WTC11 (cell line): ENCODE data around the gene ALK. TPM values are rescaled to one million over a fixed set of nuclear protein-coding genes. Genes with fewer than 3 reads are reported as not detected.

Experiments
- ATAC-seq: fragments of 200-7000 bp; cut with Tn5 transposase; 2 replicates; pipeline ENCODE4 v1.10.0; 2021; ENCODE audit warnings: mild to moderate bottlenecking, moderate library complexity
- CTCF ChIA-PET: fragments of 300-600 bp; sonication (Branson Sonifier 250); formaldehyde crosslinking; loops from one replicate; lab custom pipeline; 2021; ENCODE audit warnings: antibody characterized with exemption; lab: Charles Lee
- POLR2A ChIA-PET: fragments of 350-600 bp; sonication (Branson Sonifier 250); formaldehyde crosslinking; loops from one replicate; lab custom pipeline; 2021; ENCODE audit warnings: antibody characterized with exemption; lab: Charles Lee
- DNase-seq: peaks from one replicate; pipeline ENCODE4 v3.0.0; 2021; ENCODE audit warnings: low spot score
- H3K27ac Mint-ChIP-seq: 2 replicates; pipeline ENCODE4 v1.8.0; 2021; ENCODE audit warnings: mixed read lengths
- H3K27me3 Mint-ChIP-seq: 2 replicates; pipeline ENCODE4 v1.8.0; 2021; ENCODE audit warnings: low read depth, mild to moderate bottlenecking, moderate library complexity, mixed read lengths
- H3K36me3 Mint-ChIP-seq: 2 replicates; pipeline ENCODE4 v1.8.0; 2021; ENCODE audit warnings: mixed read lengths
- H3K4me1 Mint-ChIP-seq: 2 replicates; pipeline ENCODE4 v1.8.0; 2022; ENCODE audit warnings: mixed read lengths
- H3K4me3 Mint-ChIP-seq: 2 replicates; pipeline ENCODE4 v1.8.0; 2021; ENCODE audit warnings: mild to moderate bottlenecking, moderate library complexity, mixed read lengths
- H3K9me3 Mint-ChIP-seq: 2 replicates; pipeline ENCODE4 v1.8.0; 2021; ENCODE audit warnings: mixed read lengths
- E2F5 ChIP-seq: sonication (generic); formaldehyde crosslinking; IDR thresholded peaks from 2 replicates; pipeline ENCODE4 v1.8.1; 2022; ENCODE audit warnings: mild to moderate bottlenecking, moderate library complexity, missing genetic modification reagents
- ESRRA ChIP-seq: sonication (generic); formaldehyde crosslinking; IDR thresholded peaks from 2 replicates; pipeline ENCODE4 v1.8.1; 2022; ENCODE audit warnings: mild to moderate bottlenecking, missing genetic modification reagents, borderline replicate concordance
- FOXP1 ChIP-seq: sonication (generic); formaldehyde crosslinking; IDR thresholded peaks from 2 replicates; pipeline ENCODE4 v1.8.0; 2022; ENCODE audit warnings: missing genetic modification reagents, mild to moderate bottlenecking, moderate library complexity, borderline replicate concordance
- HMGA2 ChIP-seq: fragments of 250-450 bp; sonication (Bioruptor Pico); IDR thresholded peaks from 2 replicates; pipeline ENCODE4 v1.4.0; 2021; ENCODE audit warnings: mild to moderate bottlenecking, moderate library complexity
- JAZF1 ChIP-seq: fragments of 250-450 bp; sonication (Bioruptor Pico); IDR thresholded peaks from 2 replicates; pipeline ENCODE4 v1.9.0; 2021; ENCODE audit warnings: moderate library complexity, mild to moderate bottlenecking, inconsistent platforms
- MYBL2 ChIP-seq: sonication (generic); formaldehyde crosslinking; IDR thresholded peaks from 2 replicates; pipeline ENCODE4 v1.8.1; 2023; ENCODE audit warnings: mild to moderate bottlenecking, moderate library complexity, missing genetic modification reagents
- NFATC4 ChIP-seq: fragments of 250-450 bp; sonication (Bioruptor Pico); IDR thresholded peaks from 2 replicates; pipeline ENCODE4 v1.9.0; 2021; ENCODE audit warnings: mild to moderate bottlenecking
- NR1H2 ChIP-seq: sonication (generic); formaldehyde crosslinking; IDR thresholded peaks from 2 replicates; pipeline ENCODE4 v1.9.0; 2021; ENCODE audit warnings: mild to moderate bottlenecking, moderate library complexity, missing genetic modification reagents
- NR2C2 ChIP-seq: sonication (generic); formaldehyde crosslinking; IDR thresholded peaks from 2 replicates; pipeline ENCODE4 v1.8.0; 2022; ENCODE audit warnings: mild to moderate bottlenecking, missing genetic modification reagents
- OVOL2 ChIP-seq: fragments of 250-450 bp; sonication (Bioruptor Pico); IDR thresholded peaks from 2 replicates; pipeline ENCODE4 v1.9.0; 2021; ENCODE audit warnings: mild to moderate bottlenecking, borderline replicate concordance
- RELA ChIP-seq: sonication (generic); formaldehyde crosslinking; IDR thresholded peaks from 2 replicates; pipeline ENCODE4 v1.8.1; 2022; ENCODE audit warnings: missing genetic modification reagents, mild to moderate bottlenecking, borderline replicate concordance
- TEAD1 ChIP-seq: sonication (generic); formaldehyde crosslinking; IDR thresholded peaks from 2 replicates; pipeline ENCODE4 v1.8.0; 2022; ENCODE audit warnings: mild to moderate bottlenecking, missing genetic modification reagents
- TEAD4 ChIP-seq: sonication (generic); formaldehyde crosslinking; IDR thresholded peaks from 2 replicates; pipeline ENCODE4 v1.8.0; 2022; ENCODE audit warnings: mild to moderate bottlenecking, missing genetic modification reagents
- ZNF121 ChIP-seq: sonication (generic); formaldehyde crosslinking; IDR thresholded peaks from 2 replicates; pipeline ENCODE4 v1.8.0; 2023; ENCODE audit warnings: missing genetic modification reagents
- ZNF138 ChIP-seq: sonication (generic); formaldehyde crosslinking; conservative IDR thresholded peaks from 2 replicates; pipeline ENCODE4 v1.8.1; 2022; ENCODE audit warnings: mild to moderate bottlenecking, moderate library complexity, missing genetic modification reagents
- ZNF263 ChIP-seq: sonication (generic); formaldehyde crosslinking; IDR thresholded peaks from 2 replicates; pipeline ENCODE4 v1.8.1; 2022; ENCODE audit warnings: low read depth, mild to moderate bottlenecking, moderate library complexity, missing genetic modification reagents
- ZNF396 ChIP-seq: fragments of 250-450 bp; sonication (Bioruptor Pico); IDR thresholded peaks from 2 replicates; pipeline ENCODE4 v1.8.0; 2021; ENCODE audit warnings: mild to moderate bottlenecking, moderate library complexity, borderline replicate concordance
- total RNA-seq: library from RNA; stranded (reverse); gene quantifications from 3 replicates; pipeline ENCODE4 v1.2.3, GENCODE V29; 2021
- TF ChIP-seq, protein P1 (sequence below): fragments of 250-450 bp; sonication (Bioruptor Pico); conservative IDR thresholded peaks from 2 replicates; pipeline ENCODE4 v1.9.0; 2021; ENCODE audit warnings: mild to moderate bottlenecking
- TF ChIP-seq, protein P2 (sequence below): sonication (generic); formaldehyde crosslinking; IDR thresholded peaks from 2 replicates; pipeline ENCODE4 v1.8.0; 2023; ENCODE audit warnings: missing genetic modification reagents, mild to moderate bottlenecking, borderline replicate concordance
- TF ChIP-seq, protein P3 (sequence below): sonication (generic); formaldehyde crosslinking; IDR thresholded peaks from 2 replicates; pipeline ENCODE4 v1.8.1; 2022; ENCODE audit warnings: mild to moderate bottlenecking, missing genetic modification reagents, moderate library complexity, borderline replicate concordance
- TF ChIP-seq, protein P4 (sequence below): sonication (generic); formaldehyde crosslinking; IDR thresholded peaks from 2 replicates; pipeline ENCODE4 v1.8.1; 2023; ENCODE audit warnings: mild to moderate bottlenecking, missing genetic modification reagents, moderate library complexity
- TF ChIP-seq, protein P5 (sequence below): sonication (generic); formaldehyde crosslinking; IDR thresholded peaks from 2 replicates; pipeline ENCODE4 v1.8.1; 2022; ENCODE audit warnings: missing genetic modification reagents, borderline replicate concordance
- TF ChIP-seq, protein P6 (sequence below): sonication (generic); formaldehyde crosslinking; IDR thresholded peaks from 2 replicates; pipeline ENCODE4 v1.8.1; 2022; ENCODE audit warnings: low read depth, missing genetic modification reagents, borderline replicate concordance

The ALK gene
- total RNA-seq, 1 experiment from 2014 or later, result not detected

DNA sequence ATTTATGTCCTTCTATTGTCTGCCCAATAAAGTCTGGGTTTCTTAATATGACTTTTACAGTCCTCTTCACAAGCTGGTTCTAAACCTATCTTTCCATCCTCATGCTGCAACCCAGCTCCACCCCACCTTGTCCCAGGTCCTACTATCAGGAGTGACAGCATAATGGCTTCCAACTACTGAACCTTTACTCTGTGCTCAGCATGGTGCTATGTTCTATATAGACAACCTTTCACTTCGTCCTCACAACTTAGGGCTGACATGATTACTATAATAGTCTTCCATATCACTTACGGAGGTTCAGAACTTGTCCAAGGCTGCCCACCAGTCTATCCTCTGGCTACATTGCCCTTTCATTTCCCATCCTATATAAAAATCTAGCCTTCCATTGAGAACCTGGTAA, 256.8 kb downstream of the ALK start:
- Mint-ChIP-seq H3K27ac (no peak overlapping the region), H3K4me1 (no peaks in the 10 kb centered on the region), H3K9me3 (peaks cover 24% of the 10 kb centered on the region), H3K36me3 (no peaks in the 10 kb centered on the region), H3K4me3 (no peak overlapping the region), H3K27me3 (no peaks in the 10 kb centered on the region)
- ChIA-PET CTCF (no interaction called here), POLR2A (no interaction called here)
- ATAC-seq (no peak), DNase-seq (no peak)
- TF ChIP-seq NR1H2 (CRISPR knock-in tag) (no peak), ZNF396 (no peak), NFATC4 (CRISPR knock-in tag) (no peak), E2F5 (CRISPR knock-in tag) (no peak), RELA (CRISPR knock-in tag) (no peak), HMGA2 (CRISPR knock-in tag) (no peak), ESRRA (CRISPR knock-in tag) (no peak), JAZF1 (CRISPR knock-in tag) (no peak), TEAD1 (CRISPR knock-in tag) (no peak)
- TF ChIP-seq, protein P1, sequence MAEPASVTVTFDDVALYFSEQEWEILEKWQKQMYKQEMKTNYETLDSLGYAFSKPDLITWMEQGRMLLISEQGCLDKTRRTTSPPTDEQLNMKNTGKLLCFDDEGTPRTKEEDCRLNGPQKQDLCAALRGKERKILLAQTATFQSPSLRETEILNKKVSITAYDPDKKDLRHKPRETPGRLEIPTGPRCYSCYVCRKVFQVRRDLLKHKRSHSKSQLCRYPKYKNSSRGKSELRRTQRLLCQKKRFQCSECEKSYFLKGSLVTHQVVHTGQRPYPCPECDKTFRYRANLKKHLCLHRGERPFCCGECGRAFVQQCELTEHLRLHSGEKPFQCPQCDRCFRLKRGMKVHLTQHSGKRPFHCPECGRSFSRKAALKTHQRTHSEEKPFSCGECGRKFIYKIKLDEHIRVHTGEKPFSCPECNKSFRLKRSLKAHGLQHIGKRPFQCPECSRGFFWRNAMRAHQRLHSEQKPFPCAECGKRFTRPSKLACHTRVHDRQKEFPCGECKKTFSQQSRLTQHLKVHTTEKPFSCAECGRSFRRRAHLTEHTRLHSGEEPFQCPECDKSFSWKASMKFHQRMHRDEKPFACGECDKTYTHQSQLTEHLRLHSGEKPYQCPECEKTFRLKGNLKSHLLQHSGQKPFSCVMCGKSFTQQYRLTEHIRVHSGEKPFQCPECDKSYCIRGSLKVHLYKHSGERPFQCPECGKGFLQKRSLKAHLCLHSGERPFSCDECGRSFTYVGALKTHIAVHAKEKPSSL, result no peak
- TF ChIP-seq, protein P2, sequence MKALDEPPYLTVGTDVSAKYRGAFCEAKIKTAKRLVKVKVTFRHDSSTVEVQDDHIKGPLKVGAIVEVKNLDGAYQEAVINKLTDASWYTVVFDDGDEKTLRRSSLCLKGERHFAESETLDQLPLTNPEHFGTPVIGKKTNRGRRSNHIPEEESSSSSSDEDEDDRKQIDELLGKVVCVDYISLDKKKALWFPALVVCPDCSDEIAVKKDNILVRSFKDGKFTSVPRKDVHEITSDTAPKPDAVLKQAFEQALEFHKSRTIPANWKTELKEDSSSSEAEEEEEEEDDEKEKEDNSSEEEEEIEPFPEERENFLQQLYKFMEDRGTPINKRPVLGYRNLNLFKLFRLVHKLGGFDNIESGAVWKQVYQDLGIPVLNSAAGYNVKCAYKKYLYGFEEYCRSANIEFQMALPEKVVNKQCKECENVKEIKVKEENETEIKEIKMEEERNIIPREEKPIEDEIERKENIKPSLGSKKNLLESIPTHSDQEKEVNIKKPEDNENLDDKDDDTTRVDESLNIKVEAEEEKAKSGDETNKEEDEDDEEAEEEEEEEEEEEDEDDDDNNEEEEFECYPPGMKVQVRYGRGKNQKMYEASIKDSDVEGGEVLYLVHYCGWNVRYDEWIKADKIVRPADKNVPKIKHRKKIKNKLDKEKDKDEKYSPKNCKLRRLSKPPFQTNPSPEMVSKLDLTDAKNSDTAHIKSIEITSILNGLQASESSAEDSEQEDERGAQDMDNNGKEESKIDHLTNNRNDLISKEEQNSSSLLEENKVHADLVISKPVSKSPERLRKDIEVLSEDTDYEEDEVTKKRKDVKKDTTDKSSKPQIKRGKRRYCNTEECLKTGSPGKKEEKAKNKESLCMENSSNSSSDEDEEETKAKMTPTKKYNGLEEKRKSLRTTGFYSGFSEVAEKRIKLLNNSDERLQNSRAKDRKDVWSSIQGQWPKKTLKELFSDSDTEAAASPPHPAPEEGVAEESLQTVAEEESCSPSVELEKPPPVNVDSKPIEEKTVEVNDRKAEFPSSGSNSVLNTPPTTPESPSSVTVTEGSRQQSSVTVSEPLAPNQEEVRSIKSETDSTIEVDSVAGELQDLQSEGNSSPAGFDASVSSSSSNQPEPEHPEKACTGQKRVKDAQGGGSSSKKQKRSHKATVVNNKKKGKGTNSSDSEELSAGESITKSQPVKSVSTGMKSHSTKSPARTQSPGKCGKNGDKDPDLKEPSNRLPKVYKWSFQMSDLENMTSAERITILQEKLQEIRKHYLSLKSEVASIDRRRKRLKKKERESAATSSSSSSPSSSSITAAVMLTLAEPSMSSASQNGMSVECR (CRISPR knock-in tag), result no peak
- TF ChIP-seq, protein P3, sequence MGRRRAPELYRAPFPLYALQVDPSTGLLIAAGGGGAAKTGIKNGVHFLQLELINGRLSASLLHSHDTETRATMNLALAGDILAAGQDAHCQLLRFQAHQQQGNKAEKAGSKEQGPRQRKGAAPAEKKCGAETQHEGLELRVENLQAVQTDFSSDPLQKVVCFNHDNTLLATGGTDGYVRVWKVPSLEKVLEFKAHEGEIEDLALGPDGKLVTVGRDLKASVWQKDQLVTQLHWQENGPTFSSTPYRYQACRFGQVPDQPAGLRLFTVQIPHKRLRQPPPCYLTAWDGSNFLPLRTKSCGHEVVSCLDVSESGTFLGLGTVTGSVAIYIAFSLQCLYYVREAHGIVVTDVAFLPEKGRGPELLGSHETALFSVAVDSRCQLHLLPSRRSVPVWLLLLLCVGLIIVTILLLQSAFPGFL (CRISPR knock-in tag), result no peak
- TF ChIP-seq, protein P4, sequence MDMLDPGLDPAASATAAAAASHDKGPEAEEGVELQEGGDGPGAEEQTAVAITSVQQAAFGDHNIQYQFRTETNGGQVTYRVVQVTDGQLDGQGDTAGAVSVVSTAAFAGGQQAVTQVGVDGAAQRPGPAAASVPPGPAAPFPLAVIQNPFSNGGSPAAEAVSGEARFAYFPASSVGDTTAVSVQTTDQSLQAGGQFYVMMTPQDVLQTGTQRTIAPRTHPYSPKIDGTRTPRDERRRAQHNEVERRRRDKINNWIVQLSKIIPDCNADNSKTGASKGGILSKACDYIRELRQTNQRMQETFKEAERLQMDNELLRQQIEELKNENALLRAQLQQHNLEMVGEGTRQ, result no peak

DNA sequence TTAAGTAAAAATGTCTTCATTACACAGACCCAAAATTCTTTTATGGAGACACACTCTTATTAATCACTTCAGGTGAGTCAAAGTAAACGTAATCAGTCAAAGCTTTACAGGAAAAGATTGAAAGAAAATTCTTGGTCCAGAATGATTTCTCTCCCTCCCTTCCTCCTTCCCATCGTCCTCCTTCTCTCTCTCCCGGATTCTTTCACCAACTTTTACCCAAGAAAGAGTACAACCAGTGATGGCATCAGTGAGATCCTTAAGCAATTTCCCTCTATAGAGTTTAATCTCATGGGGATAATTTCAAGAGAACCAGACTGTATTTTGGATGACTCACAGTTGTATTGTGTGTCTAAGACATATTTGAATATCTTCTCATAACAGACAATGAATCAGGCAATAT, 258.1 kb downstream of the ALK start:
- Mint-ChIP-seq H3K4me1 (no peaks in the 10 kb centered on the region), H3K27me3 (no peaks in the 10 kb centered on the region), H3K9me3 (peaks cover 11% of the 10 kb centered on the region), H3K36me3 (no peaks in the 10 kb centered on the region), H3K27ac (no peak overlapping the region), H3K4me3 (no peak overlapping the region)
- ATAC-seq (no peak), DNase-seq (no peak)
- ChIA-PET CTCF (no interaction called here), POLR2A (no interaction called here)
- TF ChIP-seq JAZF1 (CRISPR knock-in tag), result no peak
- TF ChIP-seq TEAD4 (CRISPR knock-in tag), result no peak
- no peak for TF ChIP-seq NR2C2
- TF ChIP-seq ZNF121 (CRISPR knock-in tag), result no peak
- TF ChIP-seq ZNF138 (CRISPR knock-in tag), result no peak
- TF ChIP-seq, protein P5, sequence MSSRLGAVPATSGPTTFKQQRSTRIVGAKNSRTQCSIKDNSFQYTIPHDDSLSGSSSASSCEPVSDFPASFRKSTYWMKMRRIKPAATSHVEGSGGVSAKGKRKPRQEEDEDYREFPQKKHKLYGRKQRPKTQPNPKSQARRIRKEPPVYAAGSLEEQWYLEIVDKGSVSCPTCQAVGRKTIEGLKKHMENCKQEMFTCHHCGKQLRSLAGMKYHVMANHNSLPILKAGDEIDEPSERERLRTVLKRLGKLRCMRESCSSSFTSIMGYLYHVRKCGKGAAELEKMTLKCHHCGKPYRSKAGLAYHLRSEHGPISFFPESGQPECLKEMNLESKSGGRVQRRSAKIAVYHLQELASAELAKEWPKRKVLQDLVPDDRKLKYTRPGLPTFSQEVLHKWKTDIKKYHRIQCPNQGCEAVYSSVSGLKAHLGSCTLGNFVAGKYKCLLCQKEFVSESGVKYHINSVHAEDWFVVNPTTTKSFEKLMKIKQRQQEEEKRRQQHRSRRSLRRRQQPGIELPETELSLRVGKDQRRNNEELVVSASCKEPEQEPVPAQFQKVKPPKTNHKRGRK (CRISPR knock-in tag), result no peak
- TF ChIP-seq ESRRA (CRISPR knock-in tag), result no peak
- TF ChIP-seq ZNF263 (CRISPR knock-in tag), result no peak
- TF ChIP-seq, protein P6, sequence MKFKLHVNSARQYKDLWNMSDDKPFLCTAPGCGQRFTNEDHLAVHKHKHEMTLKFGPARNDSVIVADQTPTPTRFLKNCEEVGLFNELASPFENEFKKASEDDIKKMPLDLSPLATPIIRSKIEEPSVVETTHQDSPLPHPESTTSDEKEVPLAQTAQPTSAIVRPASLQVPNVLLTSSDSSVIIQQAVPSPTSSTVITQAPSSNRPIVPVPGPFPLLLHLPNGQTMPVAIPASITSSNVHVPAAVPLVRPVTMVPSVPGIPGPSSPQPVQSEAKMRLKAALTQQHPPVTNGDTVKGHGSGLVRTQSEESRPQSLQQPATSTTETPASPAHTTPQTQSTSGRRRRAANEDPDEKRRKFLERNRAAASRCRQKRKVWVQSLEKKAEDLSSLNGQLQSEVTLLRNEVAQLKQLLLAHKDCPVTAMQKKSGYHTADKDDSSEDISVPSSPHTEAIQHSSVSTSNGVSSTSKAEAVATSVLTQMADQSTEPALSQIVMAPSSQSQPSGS (CRISPR knock-in tag), result no peak
- TF ChIP-seq OVOL2, result no peak
- TF ChIP-seq FOXP1 (CRISPR knock-in tag), result no peak
- no peak for TF ChIP-seq MYBL2 (CRISPR knock-in tag)
